ENCODE measurements around the gene DIAPH1. TPM values are rescaled to one million over a fixed set of nuclear protein-coding genes. Genes with fewer than 3 reads are reported as not detected.

The DIAPH1 gene
- total RNA-seq, 1 experiment from 2014 or later: 117 TPM

DNA sequence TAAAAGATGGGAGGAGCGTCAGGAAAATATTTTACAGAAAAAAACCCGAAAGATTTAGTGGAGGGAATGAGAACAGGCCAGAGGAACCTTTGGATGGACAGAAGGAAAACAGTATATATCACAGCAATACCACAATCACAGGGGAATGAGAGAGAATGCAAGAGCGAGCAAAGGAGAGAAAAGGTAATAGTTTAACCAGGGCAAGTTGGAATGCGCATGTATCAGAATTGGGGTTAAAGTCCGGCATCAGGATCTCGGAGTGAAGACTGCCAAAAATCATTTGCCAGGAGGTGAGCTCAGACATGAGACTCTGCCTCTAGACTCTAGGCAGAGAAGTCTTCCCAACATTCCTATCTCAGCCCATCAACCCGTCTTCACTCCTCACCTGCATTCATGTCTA, 93.1 kb downstream of the DIAPH1 start:
- Histone ChIP-seq H2AK5ac (ENCODE audit: insufficient read length, low read length) (no peak overlapping the region), H3K56ac (ENCODE audit: insufficient read length, low read depth, low read length) (no peak overlapping the region), H4K8ac (replicated peaks; ENCODE audit: insufficient read length, low read depth, low read length) (no peak overlapping the region), H3K14ac (ENCODE audit: insufficient read depth, low read length) (no peak overlapping the region), H3K23ac (ENCODE audit: insufficient read length, low read depth, low read length) (no peak overlapping the region), H2BK5ac (ENCODE audit: insufficient read length, low read length) (no peak overlapping the region), H2AFZ (ENCODE audit: low read length) (no peak overlapping the region), H3K27ac (ENCODE audit: insufficient read length, low read depth, low read length) (no peak overlapping the region), H2BK12ac (ENCODE audit: insufficient read length, low read depth, low read length) (no peak overlapping the region), H4K5ac (ENCODE audit: insufficient read length, low read depth, low read length) (no peak overlapping the region), H3K27me3 (ENCODE audit: insufficient read depth, low read length) (no peaks in the 10 kb centered on the region), H3K18ac (ENCODE audit: insufficient read length, low read depth, low read length) (no peak overlapping the region), H3K9ac (ENCODE audit: extremely low read depth, insufficient read length, low read length) (no peak overlapping the region), H3K79me2 (ENCODE audit: insufficient read depth, low read length) (no peaks in the 10 kb centered on the region), H2BK120ac (ENCODE audit: low read depth, low read length, poor library complexity, severe bottlenecking) (no peak overlapping the region), H2BK15ac (ENCODE audit: low read depth, low read length) (no peak overlapping the region), H3K4me2 (ENCODE audit: insufficient read depth, insufficient read length, low read length) (no peak overlapping the region), H3K4ac (ENCODE audit: low read depth, low read length) (no peak overlapping the region), H3K9me3 (ENCODE audit: control insufficient read depth, low read depth, low read length) (no peaks in the 10 kb centered on the region), H2BK20ac (ENCODE audit: low read depth, low read length, poor library complexity, severe bottlenecking) (no peak overlapping the region), H4K20me1 (ENCODE audit: control insufficient read depth, insufficient read depth, insufficient read length) (no peaks in the 10 kb centered on the region), H3K23me2 (ENCODE audit: insufficient read length, low read depth, low read length, poor library complexity, severe bottlenecking) (no peaks in the 10 kb centered on the region), H3K79me1 (ENCODE audit: insufficient read depth, low read depth, low read length, poor library complexity, severe bottlenecking) (peaks cover 2% of the 10 kb centered on the region), H3T11ph (ENCODE audit: low read length) (no peak overlapping the region), H3K4me1 (ENCODE audit: insufficient read depth, low read length) (no peaks in the 10 kb centered on the region; the same call in none of the 2 replicates), H4K91ac (ENCODE audit: insufficient read length, low read depth, low read length) (no peak overlapping the region)
- H3K27ac Mint-ChIP-seq: peak overlapping the region in 2 of 3 experiments; percentile 7 to 82; a peak in 4 of 7 replicates
- no CpG with 5 or more reads among the region's 7 CpGs for WGBS (ENCODE audit: extremely low coverage, insufficient read length, low lambda C conversion rate)
- DNase-seq: no peak
- H3K36me3 Mint-ChIP-seq (ENCODE audit: insufficient read depth in 1 of 3, low read depth in 3 of 3): peaks cover 34 to 69% (median 60%) of the 10 kb centered on the region in 3 experiments; a peak in 6 of 7 replicates
- no peak overlapping the region for H3K4me3 Mint-ChIP-seq
- TF ChIP-seq, protein P1, sequence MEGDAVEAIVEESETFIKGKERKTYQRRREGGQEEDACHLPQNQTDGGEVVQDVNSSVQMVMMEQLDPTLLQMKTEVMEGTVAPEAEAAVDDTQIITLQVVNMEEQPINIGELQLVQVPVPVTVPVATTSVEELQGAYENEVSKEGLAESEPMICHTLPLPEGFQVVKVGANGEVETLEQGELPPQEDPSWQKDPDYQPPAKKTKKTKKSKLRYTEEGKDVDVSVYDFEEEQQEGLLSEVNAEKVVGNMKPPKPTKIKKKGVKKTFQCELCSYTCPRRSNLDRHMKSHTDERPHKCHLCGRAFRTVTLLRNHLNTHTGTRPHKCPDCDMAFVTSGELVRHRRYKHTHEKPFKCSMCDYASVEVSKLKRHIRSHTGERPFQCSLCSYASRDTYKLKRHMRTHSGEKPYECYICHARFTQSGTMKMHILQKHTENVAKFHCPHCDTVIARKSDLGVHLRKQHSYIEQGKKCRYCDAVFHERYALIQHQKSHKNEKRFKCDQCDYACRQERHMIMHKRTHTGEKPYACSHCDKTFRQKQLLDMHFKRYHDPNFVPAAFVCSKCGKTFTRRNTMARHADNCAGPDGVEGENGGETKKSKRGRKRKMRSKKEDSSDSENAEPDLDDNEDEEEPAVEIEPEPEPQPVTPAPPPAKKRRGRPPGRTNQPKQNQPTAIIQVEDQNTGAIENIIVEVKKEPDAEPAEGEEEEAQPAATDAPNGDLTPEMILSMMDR (conservative IDR thresholded peaks at IDR 0.05): no peak
- H3K4me1 Mint-ChIP-seq: peaks cover 16 to 20% of the 10 kb centered on the region in 2 experiments
- no peaks in the 10 kb centered on the region for H3K9me3 Mint-ChIP-seq
- no peaks in the 10 kb centered on the region; the same call in 1 of the 2 replicates for H3K27me3 Mint-ChIP-seq (ENCODE audit: low read depth)

Measured in H9 (cell line).